GF-D8 (cell line): Measurements from ENCODE around the gene LRG1.

ENCODE experiments used
- DNase-seq: peaks from one replicate; lab custom pipeline; 2025; lab: John Stamatoyannopoulos, UW

LRG1 gene

GRCh38 chr19:4495471-4495870 lies 44.4 kb downstream of the LRG1 start:
- no peak for DNase-seq

- DNase-seq: no peak
Observed at GRCh38 chr19:4494691-4495064, 45.2 kb downstream of the LRG1 start.

- DNase-seq: no peak
Observed at GRCh38 chr19:4493929-4494690, 45.7 kb downstream of the LRG1 start.

- DNase-seq: no peak
Observed at GRCh38 chr19:4493104-4493928, 46.5 kb downstream of the LRG1 start.

- no peak for DNase-seq
Observed at GRCh38 chr19:4492337-4493103, 47.3 kb downstream of the LRG1 start.

GRCh38 chr19:4491446-4491845 lies 48.4 kb downstream of the LRG1 start:
- DNase-seq: no peak

GRCh38 chr19:4488496-4488895 lies 51.3 kb downstream of the LRG1 start:
- DNase-seq: no peak

GRCh38 chr19:4487572-4487971 lies 52.3 kb downstream of the LRG1 start:
- DNase-seq: no peak
